Measurements from ENCODE around the gene TPM1.

The TPM1 gene

GRCh38 chr15:63016234-63016633, 26.3 kb upstream of the TPM1 start:
- DNase-seq (ENCODE audit: low read depth): no peak

- no peak for DNase-seq (ENCODE audit: low read depth)
Measured at GRCh38 chr15:63018639-63019038, 23.9 kb upstream of the TPM1 start.

- peak; percentile 89 for DNase-seq (ENCODE audit: low read depth)
Measured at GRCh38 chr15:63019511-63020109, 22.9 kb upstream of the TPM1 start.

GRCh38 chr15:63020128-63020527, 22.4 kb upstream of the TPM1 start:
- DNase-seq (ENCODE audit: low read depth): no peak

GRCh38 chr15:63020759-63021430, 21.7 kb upstream of the TPM1 start:
- no peak for DNase-seq (ENCODE audit: low read depth)

GRCh38 chr15:63022181-63022580, 20.4 kb upstream of the TPM1 start:
- DNase-seq (ENCODE audit: low read depth): no peak

- DNase-seq (ENCODE audit: low read depth): no peak
Measured at GRCh38 chr15:63022663-63023062, 19.9 kb upstream of the TPM1 start.

- peak; percentile 76 for DNase-seq (ENCODE audit: low read depth)
Measured at GRCh38 chr15:63023351-63023945, 19.1 kb upstream of the TPM1 start.

- no peak for DNase-seq (ENCODE audit: low read depth)
Measured at GRCh38 chr15:63025460-63025859, 17.1 kb upstream of the TPM1 start.

- no peak for DNase-seq (ENCODE audit: low read depth)
Measured at GRCh38 chr15:63027646-63028045, 14.9 kb upstream of the TPM1 start.

GRCh38 chr15:63028442-63029110, 14.0 kb upstream of the TPM1 start:
- no peak for DNase-seq (ENCODE audit: low read depth)

GRCh38 chr15:63029676-63030075, 12.9 kb upstream of the TPM1 start:
- DNase-seq (ENCODE audit: low read depth): no peak

- DNase-seq (ENCODE audit: low read depth): no peak
Measured at GRCh38 chr15:63030101-63030551, 12.4 kb upstream of the TPM1 start.

- DNase-seq (ENCODE audit: low read depth): no peak
Measured at GRCh38 chr15:63034578-63034977, 8.0 kb upstream of the TPM1 start.

- no peak for DNase-seq (ENCODE audit: low read depth)
Measured at GRCh38 chr15:63035253-63035652, 7.3 kb upstream of the TPM1 start.

GRCh38 chr15:63035977-63036376, 6.6 kb upstream of the TPM1 start:
- no peak for DNase-seq (ENCODE audit: low read depth)

- DNase-seq (ENCODE audit: low read depth): no peak
Measured at GRCh38 chr15:63037976-63038720, 4.4 kb upstream of the TPM1 start.

- peak; percentile 92 for DNase-seq (ENCODE audit: low read depth)
Measured at GRCh38 chr15:63038926-63039673, 3.4 kb upstream of the TPM1 start.

GRCh38 chr15:63039811-63040210, 2.7 kb upstream of the TPM1 start:
- DNase-seq (ENCODE audit: low read depth): no peak

GRCh38 chr15:63040509-63040908, 2.0 kb upstream of the TPM1 start:
- DNase-seq (ENCODE audit: low read depth): no peak

GRCh38 chr15:63040954-63041353, 1.6 kb upstream of the TPM1 start:
- DNase-seq (ENCODE audit: low read depth): no peak

Measured in iris pigment epithelial cell (primary cell).